A549 treated with CpdA at 1 μM for 4 hours (cell line): ENCODE results near the gene OR4D9. TPM values are rescaled to one million over a fixed set of nuclear protein-coding genes. Genes with fewer than 3 reads are reported as not detected.

Experiments
- total RNA-seq: library from RNA; stranded (reverse); fragments of 200-300 nt; extraction: Qiagen RNA extraction; gene quantifications from 5 replicates; pipeline ENCODE4 v1.2.3, GENCODE V29; 2022; ENCODE audit warnings: low read depth

The OR4D9 gene
- total RNA-seq: not detected in 5 replicates

GRCh38 chr11:59510941-59511589 is at the start of gene OR4D9:
Gene OR4D9 (plus strand): TSS chr11:59511539. CDS start chr11:59514913, 3,374 bp downstream.

GRCh38 chr11:59473015-59473414 is 38.3 kb upstream of the OR4D9 start, which contains the start of gene OR4D10:
Gene OR4D10 (plus strand): TSS chr11:59473315. CDS start chr11:59477430, 4,115 bp downstream.

DNA sequence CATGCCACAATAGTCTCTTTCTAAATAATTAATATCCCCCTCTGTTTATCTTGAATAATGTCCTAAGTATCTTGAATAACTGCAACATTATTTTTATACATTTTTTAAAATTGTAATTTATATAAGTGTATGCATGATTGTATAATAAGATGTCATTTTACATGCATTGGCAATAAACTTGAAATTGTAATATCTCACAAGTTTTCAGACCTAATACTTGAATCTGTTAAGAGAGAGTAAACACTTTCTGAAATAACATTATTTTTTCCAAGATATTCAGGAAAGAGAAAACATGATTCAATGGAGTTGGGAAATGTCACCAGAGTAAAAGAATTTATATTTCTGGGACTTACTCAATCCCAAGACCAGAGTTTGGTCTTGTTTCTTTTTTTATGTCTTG is 8.1 kb upstream of the OR4D9 start, which contains the start of gene OR4D11:
Gene OR4D11 (plus strand): TSS at position 301 of the 400 bp plus-strand sequence. CDS start 0 bp downstream, at position 301.

Other genes starting within 250 kb of the OR4D9 start
- not detected in 5 replicates for gene OR5AN1, start 152.6 kb upstream of the OR4D9 start, total RNA-seq
- gene OR5A2, start 85.1 kb upstream of the OR4D9 start, total RNA-seq: not detected in 5 replicates
- gene OR5A1, start 75.1 kb upstream of the OR4D9 start, total RNA-seq: not detected in 5 replicates
- gene OR4D6, start 54.6 kb upstream of the OR4D9 start, total RNA-seq: not detected in 5 replicates
- gene OR4D10, start 38.2 kb upstream of the OR4D9 start, total RNA-seq: not detected in 5 replicates
- not detected in 5 replicates for gene OR4D11, start 8.0 kb upstream of the OR4D9 start, total RNA-seq
- gene OSBP, start 104.2 kb downstream of the OR4D9 start, total RNA-seq: 26.8 to 34.3 TPM (median 29.6 TPM) in 5 replicates
- 43.7 to 48.4 TPM (median 45.7 TPM) in 5 replicates for gene PATL1, start 157.5 kb downstream of the OR4D9 start, total RNA-seq
- gene OR10V1, start 202.3 kb downstream of the OR4D9 start, total RNA-seq: not detected in 5 replicates
- gene STX3, start 243.8 kb downstream of the OR4D9 start, total RNA-seq: 22.5 to 31.5 TPM (median 25.1 TPM) in 5 replicates